GM21390 (cell line): ENCODE measurements around the gene SYT14.
"Not testable (repeated sequence)": the region's sequence is repeated elsewhere in the genome, so short reads cannot be mapped to it uniquely, and the experiment has no call there.

Source experiments
- ATAC-seq: cut with Tn5 transposase; IDR thresholded peaks from one replicate; pipeline ENCODE4 v1.9.1; 2021; ENCODE audit not compliant: unreplicated experiment

SYT14 gene

GRCh38 chr1:209936125-209936524 lies 1.9 kb upstream of the SYT14 start:
- no peak for ATAC-seq

- no peak for ATAC-seq
These were observed 7.4 kb downstream of the SYT14 start for GRCh38 chr1:209945377-209945776.

- no peak for ATAC-seq
These were observed 10.1 kb downstream of the SYT14 start for GRCh38 chr1:209948155-209948554.

GRCh38 chr1:209956116-209956515 lies 18.1 kb downstream of the SYT14 start:
- ATAC-seq = no peak

GRCh38 chr1:209959623-209960022 lies 21.6 kb downstream of the SYT14 start:
- no peak for ATAC-seq

- ATAC-seq = no peak
These were observed 22.9 kb downstream of the SYT14 start for GRCh38 chr1:209960926-209961325.

- ATAC-seq = no peak
These were observed 24.4 kb downstream of the SYT14 start for GRCh38 chr1:209962388-209962787.

- no peak for ATAC-seq
These were observed 24.8 kb downstream of the SYT14 start for GRCh38 chr1:209962856-209963255.

GRCh38 chr1:209965996-209966395 lies 28.0 kb downstream of the SYT14 start:
- no peak for ATAC-seq

- not testable (repeated sequence) for ATAC-seq
These were observed 40.7 kb downstream of the SYT14 start for GRCh38 chr1:209978721-209979120.

GRCh38 chr1:209983953-209984352 lies 45.9 kb downstream of the SYT14 start:
- no peak for ATAC-seq

- no peak for ATAC-seq
These were observed 47.0 kb downstream of the SYT14 start for GRCh38 chr1:209985002-209985401.

- no peak for ATAC-seq
These were observed 50.7 kb downstream of the SYT14 start for GRCh38 chr1:209988706-209989105.

GRCh38 chr1:209989525-209989924 lies 51.5 kb downstream of the SYT14 start:
- ATAC-seq = no peak

GRCh38 chr1:209993061-209993830 lies 55.2 kb downstream of the SYT14 start:
- ATAC-seq = no peak

- ATAC-seq = no peak
These were observed 58.3 kb downstream of the SYT14 start for GRCh38 chr1:209996348-209996747.

- no peak for ATAC-seq
These were observed 61.0 kb downstream of the SYT14 start for GRCh38 chr1:209999005-209999404.

- ATAC-seq = no peak
These were observed 63.7 kb downstream of the SYT14 start for GRCh38 chr1:210001751-210002150.

- ATAC-seq = no peak
These were observed 65.5 kb downstream of the SYT14 start for GRCh38 chr1:210003501-210003900.

GRCh38 chr1:210010161-210010560 lies 72.1 kb downstream of the SYT14 start:
- no peak for ATAC-seq

GRCh38 chr1:210021145-210021860 lies 83.3 kb downstream of the SYT14 start:
- no peak for ATAC-seq

GRCh38 chr1:210022044-210022443 lies 84.0 kb downstream of the SYT14 start:
- no peak for ATAC-seq
